Bronchial epithelial cell (primary cell): ENCODE data around the gene DNAAF5. TPM values are rescaled to one million over a fixed set of nuclear protein-coding genes. Genes with fewer than 3 reads are reported as not detected.
A peak's percentile ranks its signal among the peaks of the same experiment; 100 is the strongest.

Source experiments
- DNase-seq: peaks from one replicate; pipeline ENCODE4 v3.0.0-alpha.2; 2010; ENCODE audit warnings: low read depth
- FAIRE-seq: peaks from 2 replicates; lab custom pipeline; 2011; peaks lifted over from hg19 to GRCh38; lab: Jason Lieb, UNC
- H3K27me3 ChIP-seq: 2 replicates; pipeline ENCODE4 v1.5.1; 2011; ENCODE audit warnings: low read length; ENCODE audit not compliant: control insufficient read depth, insufficient read depth
- H3K36me3 ChIP-seq: 2 replicates; pipeline ENCODE4 v1.5.1; 2011; ENCODE audit warnings: low read length; ENCODE audit not compliant: control insufficient read depth, insufficient read depth
- H3K4me3 ChIP-seq: 2 replicates; pipeline ENCODE4 v1.5.1; 2011; ENCODE audit warnings: mild to moderate bottlenecking, low read depth, low read length, control low read depth
- total RNA-seq: library from RNA; depleted of rRNA; stranded (reverse); fragments of >200 nt; gene quantifications from 2 replicates; pipeline ENCODE4 v1.2.1, GENCODE V29; 2014
- TF ChIP-seq, protein P1 (sequence below): IDR thresholded peaks from 2 replicates; pipeline ENCODE4 v1.5.1; 2011; ENCODE audit warnings: mild to moderate bottlenecking, moderate library complexity, low read length, control low read depth, inconsistent platforms; ENCODE audit not compliant: insufficient read depth, severe bottlenecking

Gene DNAAF5
- total RNA-seq, 1 donor from 2014 or later, result 9.7 TPM

DNA sequence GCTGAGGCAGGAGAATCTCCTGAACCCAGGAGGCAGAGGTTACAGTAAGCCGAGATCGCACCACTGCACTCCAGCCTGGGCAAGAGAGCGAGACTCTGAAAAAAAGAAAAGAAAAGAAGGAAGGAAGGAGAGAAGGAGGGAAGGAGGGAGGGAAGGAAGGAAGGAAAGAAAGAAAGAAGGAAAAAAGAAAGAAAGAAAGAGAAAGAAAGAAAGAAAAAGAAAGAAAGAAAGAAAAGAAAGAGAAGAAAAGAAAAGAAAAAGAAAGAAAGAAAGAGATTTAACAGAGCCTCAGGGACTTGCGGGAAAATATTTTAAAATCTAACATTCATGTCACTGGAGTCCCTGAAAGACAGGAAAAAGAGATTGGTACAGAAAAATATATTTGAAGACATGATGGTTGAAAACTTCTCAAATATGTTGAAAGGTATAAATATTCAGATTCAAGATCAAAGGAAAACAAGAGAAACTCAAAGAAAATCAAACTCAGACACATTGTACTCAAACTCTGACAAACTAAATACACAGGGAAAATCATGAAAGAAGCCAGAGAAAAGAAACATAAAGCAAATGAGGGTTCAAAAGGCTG, 25.3 kb upstream of the DNAAF5 start:
- FAIRE-seq, result no peak
- Histone ChIP-seq H3K36me3 (no peaks in the 10 kb centered on the region), H3K27me3 (no peaks in the 10 kb centered on the region), H3K4me3 (no peak overlapping the region)
- TF ChIP-seq, protein P1, sequence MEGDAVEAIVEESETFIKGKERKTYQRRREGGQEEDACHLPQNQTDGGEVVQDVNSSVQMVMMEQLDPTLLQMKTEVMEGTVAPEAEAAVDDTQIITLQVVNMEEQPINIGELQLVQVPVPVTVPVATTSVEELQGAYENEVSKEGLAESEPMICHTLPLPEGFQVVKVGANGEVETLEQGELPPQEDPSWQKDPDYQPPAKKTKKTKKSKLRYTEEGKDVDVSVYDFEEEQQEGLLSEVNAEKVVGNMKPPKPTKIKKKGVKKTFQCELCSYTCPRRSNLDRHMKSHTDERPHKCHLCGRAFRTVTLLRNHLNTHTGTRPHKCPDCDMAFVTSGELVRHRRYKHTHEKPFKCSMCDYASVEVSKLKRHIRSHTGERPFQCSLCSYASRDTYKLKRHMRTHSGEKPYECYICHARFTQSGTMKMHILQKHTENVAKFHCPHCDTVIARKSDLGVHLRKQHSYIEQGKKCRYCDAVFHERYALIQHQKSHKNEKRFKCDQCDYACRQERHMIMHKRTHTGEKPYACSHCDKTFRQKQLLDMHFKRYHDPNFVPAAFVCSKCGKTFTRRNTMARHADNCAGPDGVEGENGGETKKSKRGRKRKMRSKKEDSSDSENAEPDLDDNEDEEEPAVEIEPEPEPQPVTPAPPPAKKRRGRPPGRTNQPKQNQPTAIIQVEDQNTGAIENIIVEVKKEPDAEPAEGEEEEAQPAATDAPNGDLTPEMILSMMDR, result no peak
- DNase-seq, result no peak

DNA sequence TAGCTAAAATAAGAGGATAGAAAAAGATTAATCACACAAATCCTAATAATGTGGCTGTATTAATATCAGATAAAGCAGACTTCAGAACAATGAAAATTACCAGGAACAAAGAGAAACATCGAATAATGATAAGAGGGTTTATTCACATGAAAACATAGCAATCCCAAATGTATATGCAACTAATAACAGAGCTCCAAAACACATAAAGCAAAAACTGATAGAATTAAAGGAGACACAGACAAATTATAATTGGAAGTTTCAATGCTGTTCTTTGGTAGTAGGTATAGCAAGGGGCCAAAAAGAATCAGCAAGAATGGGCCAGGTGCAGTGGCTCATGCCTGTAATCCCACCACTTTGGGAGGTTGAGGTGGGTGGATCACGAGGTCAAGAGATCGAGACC, 23.4 kb upstream of the DNAAF5 start:
- no peak overlapping the region for H3K4me3 ChIP-seq
- TF ChIP-seq, protein P1, result no peak
- DNase-seq, result no peak
- FAIRE-seq, result no peak
- no peaks in the 10 kb centered on the region for H3K36me3 ChIP-seq
- no peaks in the 10 kb centered on the region for H3K27me3 ChIP-seq

DNA sequence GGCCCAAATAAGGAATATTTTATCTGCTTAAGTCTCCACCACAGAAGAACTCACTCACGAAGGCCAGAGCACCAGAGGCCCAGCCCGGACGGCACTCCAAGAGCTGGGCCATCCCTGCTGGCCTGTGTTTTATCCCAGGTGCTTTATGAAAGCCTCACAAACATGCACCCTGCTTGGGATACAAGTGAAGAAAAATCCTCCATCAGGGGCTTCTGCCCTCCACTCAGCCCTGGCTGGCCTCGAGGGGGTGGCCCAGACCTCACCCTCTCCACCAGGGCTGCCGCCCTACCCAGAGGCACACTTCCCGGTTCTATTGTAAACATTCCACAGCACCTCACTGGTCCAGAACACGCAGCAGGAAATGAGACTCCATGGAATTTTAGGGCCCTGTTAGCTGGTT, 19.8 kb upstream of the DNAAF5 start:
- no peak for FAIRE-seq
- TF ChIP-seq, protein P1, result no peak
- H3K4me3 ChIP-seq, result no peak overlapping the region
- H3K27me3 ChIP-seq, result no peaks in the 10 kb centered on the region
- DNase-seq, result no peak
- H3K36me3 ChIP-seq, result no peaks in the 10 kb centered on the region

DNA sequence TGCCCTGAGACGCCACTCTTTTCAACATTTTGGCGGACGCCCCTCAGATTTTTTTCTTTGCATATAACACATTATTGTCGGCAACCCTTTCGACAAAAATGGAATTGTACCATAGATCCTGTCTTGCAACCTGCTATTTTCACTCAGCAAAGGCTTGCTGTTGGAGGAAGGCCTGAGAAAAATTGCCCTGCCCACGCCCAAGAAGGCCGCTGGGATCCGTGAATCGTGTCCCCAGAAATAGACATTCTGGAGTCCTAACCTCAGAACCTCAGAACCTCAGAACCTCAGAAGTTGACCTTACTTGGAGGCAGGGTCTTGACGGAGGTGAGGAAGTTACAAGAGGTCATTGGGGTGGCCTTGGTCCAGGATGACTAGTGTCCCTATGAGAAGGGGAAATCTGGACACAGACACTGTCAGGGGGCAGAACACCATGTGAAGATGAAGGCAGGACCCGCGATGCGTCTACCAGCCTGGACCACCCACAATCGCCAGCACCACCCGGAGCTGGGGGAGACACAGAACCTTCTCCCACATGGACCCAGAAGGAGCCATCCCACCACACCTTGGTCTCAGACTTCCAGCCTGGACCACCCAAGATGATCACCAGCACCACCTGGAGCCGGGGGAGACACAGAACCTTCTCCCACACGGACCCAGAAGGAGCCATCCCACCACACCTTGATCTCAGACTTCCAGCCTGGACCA, 19.1 kb upstream of the DNAAF5 start:
- FAIRE-seq (peak; percentile 18), DNase-seq (no peak)
- TF ChIP-seq, protein P1, result no peak
- Histone ChIP-seq H3K4me3 (no peak overlapping the region), H3K27me3 (no peaks in the 10 kb centered on the region), H3K36me3 (no peaks in the 10 kb centered on the region)

DNA sequence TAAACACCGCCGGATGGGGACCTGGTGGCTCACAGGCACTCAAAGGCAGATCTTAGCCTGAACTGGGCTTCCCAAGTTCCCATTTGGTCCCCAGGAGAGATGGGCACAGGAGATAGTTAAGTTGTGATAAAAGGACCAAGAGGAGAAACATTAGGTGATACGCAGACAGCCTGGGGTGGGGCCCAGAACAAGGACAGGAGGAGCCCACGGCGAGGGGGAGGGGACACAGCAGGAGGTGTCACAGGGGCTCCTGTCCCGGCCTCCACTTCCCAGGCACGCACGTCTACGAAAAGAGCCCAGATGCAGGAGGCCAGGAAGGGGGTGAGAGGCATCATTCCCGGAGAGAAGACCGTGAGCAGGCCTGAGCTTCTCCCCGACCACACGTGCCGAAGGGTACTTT, 16.3 kb upstream of the DNAAF5 start:
- Histone ChIP-seq H3K27me3 (no peaks in the 10 kb centered on the region), H3K4me3 (no peak overlapping the region), H3K36me3 (no peaks in the 10 kb centered on the region)
- TF ChIP-seq, protein P1, result no peak
- FAIRE-seq (no peak), DNase-seq (no peak)
